GM21381 (cell line): ENCODE measurements around the gene CBFA2T2.
"Not testable (repeated sequence)": the region's sequence is repeated elsewhere in the genome, so short reads cannot be mapped to it uniquely, and the experiment has no call there.

Experiments used
- ATAC-seq: cut with Tn5 transposase; IDR thresholded peaks from one replicate; pipeline ENCODE4 v1.9.1; 2021; ENCODE audit warnings: mild to moderate bottlenecking, moderate library complexity; ENCODE audit not compliant: unreplicated experiment

Gene CBFA2T2

DNA sequence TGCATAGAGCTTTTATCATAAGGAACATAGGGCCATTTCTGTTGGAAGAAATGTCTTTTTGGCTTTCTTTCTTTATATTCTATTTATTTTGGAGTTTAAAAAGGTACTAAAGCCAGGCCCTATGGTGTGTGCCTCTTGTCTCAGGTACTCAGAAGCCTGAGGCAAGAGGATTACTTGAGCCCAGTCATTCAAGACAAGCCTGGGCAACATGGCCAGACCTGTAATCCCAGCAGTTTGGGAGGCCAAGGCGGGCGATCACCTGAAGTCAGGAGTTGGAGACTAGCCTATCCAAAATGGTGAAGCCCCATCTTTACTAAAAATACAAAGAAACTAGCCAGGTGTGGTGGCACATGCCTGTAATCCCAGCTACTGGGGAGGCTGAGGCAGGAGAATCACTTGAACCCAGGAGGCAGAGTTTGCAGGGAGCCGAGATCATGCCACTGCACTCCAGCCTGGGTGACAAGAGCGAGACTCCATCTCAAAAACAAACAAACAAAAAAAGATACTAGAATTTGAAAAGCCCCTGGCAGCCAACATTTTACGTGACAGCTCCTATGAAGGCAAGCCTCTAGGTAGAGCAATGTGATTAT is 80.0 kb downstream of the CBFA2T2 start:
- ATAC-seq, result no peak

DNA sequence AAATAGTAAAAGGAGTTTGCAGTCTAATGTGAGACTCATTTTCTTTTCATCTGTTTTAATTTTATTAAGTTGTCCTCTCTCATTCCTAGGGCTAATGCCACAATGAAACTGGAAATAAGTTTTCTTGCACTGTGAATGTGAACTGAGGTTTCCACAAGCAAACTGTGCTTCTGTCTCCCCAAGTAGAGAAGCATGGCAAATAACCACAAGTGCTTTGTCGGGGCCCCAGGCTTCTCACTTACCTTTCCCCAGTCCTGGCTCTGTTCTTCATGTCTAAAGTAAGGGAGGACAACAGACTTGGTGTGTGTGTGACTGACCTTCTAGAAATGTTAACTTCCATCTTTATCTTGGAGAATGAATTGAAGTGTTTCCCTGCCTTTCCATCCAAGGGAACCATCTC is 80.8 kb downstream of the CBFA2T2 start:
- ATAC-seq, result no peak

DNA sequence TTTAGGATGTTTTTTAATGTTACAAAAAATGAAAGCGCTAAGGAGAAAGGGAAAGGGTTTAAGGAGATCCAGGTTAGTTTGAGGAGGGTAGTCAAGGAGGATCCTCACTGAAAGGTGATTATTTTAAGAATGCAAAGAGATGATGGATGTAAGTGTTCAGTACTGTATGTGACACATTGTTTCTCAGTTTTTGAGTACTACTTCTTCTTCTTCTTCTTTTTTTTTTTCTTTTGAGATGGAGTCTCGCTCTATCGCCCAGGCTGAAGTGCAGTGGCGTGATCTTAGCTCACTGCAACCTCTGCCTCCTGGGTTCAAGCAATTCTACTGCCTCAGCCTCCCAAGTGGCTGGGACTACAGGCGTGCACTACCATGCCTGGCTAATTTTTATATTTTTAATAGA is 83.4 kb downstream of the CBFA2T2 start:
- ATAC-seq, result not testable (repeated sequence)

DNA sequence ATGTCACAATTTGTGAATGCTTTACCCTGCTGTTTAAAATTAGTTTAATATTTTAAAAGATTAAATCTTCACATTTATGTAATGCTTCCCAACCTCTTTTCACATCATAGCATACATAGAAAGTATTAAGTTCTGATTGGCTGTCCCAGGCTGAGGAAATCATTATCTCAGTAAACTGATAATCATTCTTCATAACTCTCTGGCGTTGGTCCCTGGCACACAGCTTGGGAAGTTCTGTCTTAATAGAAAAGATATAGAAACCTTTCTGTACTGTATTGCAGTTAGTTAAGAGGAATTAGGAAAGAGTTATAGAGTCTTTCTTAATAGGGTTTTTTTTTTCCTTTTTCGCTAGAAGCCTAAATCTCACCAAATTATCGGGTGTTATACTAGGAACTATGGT is 85.4 kb downstream of the CBFA2T2 start:
- ATAC-seq, result no peak

DNA sequence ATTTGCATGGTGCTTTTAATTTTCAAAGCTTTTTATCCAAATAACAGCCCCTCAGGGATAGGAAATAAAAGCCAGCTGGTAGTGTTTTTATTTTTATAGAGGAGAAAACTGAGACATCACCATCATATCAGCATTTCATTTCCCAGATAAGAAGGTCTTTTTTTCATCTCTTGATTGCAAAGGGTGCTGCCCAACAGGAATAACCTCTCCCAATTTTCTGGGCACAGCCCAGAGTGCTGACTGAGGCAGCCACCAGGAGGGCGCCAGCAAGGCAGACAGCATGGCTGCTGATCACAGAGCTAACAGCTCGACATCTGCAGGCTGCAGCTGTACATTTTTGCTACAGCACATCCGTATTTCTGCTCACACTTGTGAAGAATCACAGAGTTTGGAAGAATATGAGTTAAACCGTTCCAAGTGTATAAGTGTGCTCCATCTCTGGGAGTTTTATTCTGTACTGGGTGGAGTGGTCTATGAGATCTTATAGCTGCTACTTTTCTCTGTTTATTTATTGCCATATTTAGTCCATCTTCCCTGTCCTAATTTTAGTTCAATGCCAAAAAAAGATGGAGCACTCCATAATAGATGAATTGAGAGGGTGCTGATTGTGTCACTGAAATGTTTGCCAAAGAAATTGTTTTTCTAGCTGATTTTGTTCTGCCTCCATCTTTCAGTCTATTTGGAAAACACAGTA is 86.7 kb downstream of the CBFA2T2 start:
- no peak for ATAC-seq

DNA sequence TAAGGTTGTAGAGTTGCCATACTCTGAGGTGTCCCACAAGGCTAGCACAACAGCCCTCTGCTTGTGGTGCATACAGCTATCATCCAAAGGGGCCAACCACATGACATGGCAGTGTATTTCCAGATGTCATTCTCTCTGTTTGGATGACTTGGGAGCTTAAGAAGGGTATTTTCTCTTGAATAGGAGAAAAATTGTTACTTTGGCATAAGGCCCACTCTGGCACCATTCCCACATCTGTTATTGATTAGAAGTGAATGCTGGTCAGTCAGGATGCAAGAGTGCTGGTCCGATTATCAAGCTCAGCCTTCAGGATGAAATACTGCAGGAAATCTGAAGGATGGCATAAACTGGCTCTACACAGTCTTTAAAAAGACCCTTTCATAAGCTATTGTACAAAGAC is 88.6 kb downstream of the CBFA2T2 start:
- no peak for ATAC-seq

DNA sequence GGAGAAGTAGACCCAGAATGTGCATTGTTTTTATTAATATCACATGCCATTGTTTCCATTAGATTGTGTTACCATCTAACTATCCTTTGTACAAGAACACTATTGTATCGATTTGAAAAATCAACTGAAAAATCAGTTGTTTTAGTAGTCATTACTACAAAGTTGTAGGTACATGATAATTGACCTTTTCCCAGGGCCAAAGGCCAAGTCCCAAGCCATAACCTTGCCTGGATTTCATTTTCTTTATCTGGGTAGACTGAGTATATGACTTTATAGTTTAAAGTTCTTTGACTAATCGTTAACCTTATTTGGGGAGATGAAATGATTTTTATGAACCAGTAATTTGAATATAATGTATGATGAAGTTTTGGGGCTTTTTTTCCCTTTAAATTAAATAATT is 93.2 kb downstream of the CBFA2T2 start:
- ATAC-seq, result no peak

DNA sequence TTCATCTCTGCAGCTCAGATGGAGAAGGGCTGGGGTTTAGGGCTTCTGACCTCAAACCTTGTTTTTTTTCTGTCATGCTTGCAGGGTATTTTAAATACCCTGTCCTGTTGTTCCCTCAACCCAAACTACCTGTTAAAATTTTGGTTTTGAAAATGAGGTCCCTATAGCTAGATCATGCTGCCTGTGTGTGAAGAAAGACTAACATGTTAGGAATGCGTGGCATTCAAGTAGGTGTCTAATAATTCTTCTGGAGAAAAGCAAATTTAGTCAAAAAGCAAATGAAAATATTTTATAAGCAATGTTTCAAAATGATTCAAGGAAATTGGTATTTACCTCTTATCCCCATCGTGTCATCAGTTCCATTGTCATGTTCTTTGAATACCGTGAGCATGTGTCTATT is 95.1 kb downstream of the CBFA2T2 start:
- no peak for ATAC-seq

DNA sequence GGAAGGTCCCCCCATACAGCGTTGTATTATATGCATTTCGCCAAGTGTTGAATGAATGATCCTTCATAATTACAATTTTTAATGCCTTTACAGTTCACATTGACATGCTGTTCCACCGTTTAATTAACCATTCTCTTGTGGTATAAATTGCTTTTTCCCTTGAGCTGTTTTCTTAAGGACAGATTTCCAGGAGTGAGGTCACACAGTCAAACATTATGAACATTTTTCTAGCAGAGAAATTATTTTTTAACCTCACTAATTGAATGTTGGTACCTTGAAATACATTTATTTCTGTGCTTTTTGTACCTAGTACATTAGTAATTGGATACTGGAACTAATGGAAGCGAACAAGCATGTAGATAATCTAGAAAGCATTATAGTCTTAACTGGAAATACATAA is 95.5 kb downstream of the CBFA2T2 start:
- no peak for ATAC-seq

DNA sequence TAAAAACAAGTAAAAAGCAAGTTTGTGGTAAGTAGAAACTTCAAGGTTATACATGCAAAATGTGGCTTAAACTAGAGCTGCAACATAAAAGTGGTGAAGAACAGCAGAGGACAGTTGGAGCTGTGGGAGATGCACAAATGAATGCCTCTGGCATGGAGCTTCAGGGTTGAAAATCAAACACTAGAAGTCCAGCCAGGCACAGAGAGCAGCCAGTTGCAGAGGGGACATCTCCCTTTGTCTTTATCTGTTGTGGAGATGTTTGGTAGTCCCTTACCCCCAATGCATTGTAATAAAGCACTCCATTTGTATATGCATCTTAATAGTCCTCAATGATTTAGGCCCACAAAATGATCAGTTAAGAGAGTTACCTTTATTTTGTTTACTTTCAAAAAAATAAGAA is 99.2 kb downstream of the CBFA2T2 start:
- no peak for ATAC-seq

DNA sequence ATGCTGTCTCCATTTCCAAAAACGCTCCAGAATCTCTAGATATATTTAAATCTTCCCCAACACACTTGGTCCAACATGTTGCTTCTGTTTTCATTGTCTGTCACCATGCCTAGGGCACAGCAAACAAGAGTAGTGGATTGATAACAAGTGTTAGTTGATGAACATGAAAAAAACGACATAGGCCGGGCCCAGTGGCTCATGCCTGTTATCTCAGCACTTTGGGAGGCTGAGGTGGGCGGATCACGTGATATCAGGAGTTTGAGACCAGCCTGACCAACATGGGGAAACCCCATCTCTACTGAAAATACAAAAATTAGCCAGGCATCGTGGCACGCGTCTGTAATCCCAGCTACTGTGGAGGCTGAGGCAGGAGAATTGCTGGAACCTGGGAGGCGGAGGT is 102.0 kb downstream of the CBFA2T2 start:
- not testable (repeated sequence) for ATAC-seq

DNA sequence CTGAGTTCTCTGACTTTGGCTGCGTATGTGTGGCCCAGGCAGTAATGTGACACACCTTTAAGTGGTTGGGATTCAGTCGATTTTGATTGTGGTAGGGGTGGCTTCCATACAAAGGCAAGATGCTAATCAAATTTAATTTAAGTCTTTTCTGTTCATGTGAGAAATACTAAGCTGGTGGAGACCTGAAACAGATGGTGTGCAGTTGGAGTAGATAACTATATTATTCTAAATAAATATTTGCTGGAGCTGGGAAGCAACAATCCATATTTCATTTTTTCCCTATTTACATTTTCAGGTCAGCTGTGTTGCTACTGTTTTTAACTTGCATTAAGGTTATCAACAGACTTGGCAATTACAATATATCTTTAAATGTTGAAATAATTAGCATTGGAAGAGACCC is 104.8 kb downstream of the CBFA2T2 start:
- ATAC-seq, result no peak

DNA sequence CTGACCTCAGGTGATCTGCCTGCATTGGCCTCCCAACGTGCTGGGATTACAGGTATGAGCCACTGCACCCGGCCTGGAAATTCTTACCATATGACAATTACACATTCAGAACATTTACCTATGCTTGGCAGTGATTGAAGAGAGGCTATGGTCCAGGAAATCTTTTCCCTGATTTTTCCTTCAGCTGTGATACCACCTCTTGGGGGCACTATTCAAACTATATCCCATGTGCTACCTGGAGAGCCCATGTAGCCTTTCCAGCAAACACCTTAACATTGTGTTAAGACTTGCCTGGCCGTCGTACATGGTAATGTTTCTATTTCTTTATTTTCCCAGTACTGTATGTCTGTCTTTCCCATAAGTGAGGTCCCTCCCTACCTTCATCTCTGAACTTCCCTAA is 110.5 kb downstream of the CBFA2T2 start:
- ATAC-seq, result no peak

DNA sequence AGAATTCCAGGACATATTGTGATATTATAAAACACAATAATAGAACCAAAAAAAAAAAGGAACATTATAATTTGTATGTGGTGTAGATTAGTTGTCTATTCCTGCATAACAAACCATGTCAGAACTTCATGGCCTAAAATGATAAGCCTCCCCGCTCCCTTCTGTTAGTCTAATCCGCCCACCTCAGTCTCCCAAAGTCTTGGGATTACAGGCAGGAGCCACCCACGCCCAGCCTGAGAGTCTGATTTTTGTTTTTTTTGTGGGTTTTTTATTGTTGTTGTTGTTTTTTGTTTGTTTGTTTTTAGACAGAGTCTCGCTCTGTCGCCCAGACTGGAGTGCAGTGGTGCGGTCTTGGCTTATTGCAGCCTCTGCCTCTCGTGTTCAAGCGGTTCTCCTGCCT is 111.1 kb downstream of the CBFA2T2 start:
- no peak for ATAC-seq

DNA sequence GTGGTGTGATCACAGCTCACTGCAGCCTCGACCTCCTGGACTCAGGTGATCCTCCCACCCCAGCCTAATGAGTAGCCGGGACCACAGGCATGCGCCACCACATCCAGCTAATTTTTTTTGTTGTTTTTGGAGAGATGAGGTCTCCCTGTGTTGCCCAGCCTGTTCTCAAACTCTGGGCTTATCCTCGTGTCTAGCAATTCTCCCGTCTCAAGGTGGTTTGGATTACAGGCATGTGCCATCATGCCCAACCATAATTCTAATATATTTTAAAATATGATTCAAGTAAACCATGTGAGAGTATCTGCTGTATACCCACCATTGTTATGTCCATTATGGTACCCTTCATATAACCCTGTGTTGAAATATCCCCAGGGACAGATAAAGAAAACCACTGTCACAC is 112.0 kb downstream of the CBFA2T2 start:
- ATAC-seq, result no peak

DNA sequence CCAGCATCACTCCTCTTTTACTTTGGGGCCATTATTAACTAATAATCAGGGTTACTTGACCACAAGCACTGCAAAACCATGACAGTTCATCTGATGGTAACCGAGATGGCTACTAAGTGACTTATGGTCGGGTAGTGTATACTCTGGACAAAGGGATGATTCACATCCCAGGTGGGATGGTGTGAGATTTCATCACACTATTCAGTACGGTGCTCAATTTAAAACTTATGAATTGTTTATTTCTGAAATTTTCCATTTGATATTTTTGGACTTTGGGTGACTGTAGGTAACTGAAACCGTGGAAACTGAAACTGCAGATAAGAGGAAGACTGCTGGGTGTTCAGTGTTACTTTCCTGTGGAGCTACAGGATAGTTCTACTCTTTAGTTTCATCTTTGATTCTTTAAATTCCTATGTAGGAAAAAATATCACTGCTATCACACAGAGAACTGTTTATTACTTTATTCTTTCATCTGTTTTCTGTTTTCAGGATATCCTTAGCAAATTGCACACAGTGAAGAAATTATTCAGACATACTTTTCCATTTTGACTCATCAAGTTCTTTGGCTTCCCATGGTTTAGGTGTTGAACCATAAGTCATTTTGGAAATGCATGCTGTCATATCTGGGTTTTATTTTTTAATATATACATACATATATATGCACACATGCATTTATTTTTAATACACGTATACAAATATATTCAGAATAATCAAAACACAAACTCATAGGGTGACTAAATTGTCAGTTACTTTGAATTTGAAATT is 113.1 kb downstream of the CBFA2T2 start:
- ATAC-seq, result no peak

DNA sequence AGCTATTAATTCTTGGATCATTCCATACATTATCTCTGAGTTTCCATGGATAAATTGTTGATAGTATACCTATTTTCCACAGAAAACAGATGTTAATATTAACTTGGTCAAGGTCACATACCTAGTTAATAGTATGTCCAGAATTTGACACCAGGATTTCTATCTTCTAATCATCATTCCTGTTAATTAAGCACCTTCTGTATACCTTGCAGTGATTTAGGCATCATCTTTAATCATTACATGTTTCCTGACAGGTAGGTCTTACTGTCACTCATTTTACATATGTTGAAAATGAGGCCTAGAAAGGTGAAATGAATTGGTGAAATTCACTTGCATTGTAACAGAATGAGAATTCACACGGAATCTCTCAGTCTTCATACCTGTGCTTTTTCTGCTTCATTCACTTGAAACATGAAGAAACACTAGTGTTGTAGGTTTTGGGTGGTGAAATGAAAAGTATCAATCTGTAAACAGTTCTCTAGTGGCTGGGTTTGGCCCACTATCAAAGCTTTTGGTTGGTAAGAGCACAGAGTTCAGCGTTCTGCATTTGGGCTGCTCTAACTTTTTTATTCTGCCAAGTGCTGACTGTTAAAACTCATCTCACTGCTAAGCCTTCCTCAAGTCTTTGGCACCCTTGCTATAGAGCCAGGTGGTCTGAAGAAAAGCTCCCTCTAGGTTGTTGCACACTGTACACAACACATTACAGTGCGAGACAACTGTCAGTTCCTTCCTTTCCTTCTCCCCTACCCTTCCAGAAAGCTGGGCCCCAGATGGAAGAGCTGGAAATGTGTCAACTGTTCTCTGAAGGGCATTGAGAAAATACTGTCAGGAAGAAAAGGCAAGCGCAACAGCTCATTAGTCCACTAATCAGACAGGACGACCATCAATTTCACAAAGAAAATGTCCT is 114.4 kb downstream of the CBFA2T2 start:
- no peak for ATAC-seq

DNA sequence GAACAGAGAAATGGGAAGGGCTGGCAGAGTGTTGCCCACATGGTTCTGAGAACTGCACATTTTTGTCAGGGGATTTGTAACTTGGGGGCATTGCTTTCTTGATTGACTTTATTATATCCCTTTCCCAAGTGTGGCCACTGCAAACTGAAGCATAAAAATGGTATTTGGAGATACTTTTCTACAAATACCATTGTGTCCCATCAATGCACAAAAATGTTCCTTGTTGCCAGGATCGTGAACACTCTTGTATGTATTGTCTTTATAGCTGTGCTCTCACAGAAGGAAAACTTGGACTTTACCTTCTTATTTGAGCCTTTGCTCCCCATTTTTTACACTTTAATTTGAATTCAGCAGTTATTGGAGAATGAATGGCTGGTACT is 115.1 kb downstream of the CBFA2T2 start:
- no peak for ATAC-seq

DNA sequence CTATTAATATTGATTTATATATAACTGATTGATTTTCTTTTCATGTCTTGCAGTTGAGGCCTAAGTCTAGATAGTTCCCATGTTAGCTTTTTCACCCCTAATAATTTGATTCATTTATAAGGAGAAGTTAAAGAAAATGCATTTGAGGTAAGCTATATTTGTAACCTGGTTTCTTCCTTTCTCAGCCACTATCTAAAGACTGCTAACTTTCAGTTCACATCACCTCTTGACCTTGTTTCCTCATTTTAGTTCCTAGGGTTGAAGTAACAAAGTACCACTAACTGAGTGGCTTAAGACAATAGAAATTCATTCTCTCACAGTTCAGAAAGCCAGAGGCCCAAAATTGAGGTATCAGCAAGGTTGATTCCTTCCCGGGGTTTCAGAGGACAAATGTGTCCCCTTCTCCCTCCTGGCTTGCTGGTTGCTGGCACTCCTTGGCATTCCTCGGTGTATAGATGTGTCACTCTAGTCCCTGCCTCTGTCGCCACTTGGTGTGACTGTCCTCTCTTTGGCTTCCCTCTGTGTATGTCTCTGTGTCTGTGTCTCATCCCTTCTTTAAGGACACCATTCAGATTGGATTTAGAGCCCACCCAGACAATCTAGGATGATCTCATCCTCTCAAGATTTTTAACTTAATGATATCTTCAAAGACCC is 116.3 kb downstream of the CBFA2T2 start:
- ATAC-seq, result peak; percentile 59

DNA sequence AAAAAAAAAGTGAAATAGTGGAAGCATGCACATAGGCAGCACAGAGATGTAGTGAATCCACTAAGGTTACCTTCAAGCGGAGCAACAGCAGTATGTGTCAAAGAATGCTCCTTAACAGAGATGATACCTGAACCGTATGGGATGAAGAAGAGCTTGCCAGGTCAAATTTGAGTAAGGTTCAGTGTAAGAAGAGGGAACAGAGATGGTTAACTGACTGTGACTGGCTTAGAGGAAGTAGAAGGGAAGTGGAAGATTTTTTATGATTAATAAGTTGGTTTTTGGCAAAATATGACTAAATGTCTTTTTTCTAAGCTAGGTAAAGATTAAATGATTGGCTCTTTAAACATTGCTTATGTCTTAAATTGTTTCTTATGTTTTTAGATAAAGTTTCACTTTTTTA is 119.6 kb downstream of the CBFA2T2 start:
- no peak for ATAC-seq

DNA sequence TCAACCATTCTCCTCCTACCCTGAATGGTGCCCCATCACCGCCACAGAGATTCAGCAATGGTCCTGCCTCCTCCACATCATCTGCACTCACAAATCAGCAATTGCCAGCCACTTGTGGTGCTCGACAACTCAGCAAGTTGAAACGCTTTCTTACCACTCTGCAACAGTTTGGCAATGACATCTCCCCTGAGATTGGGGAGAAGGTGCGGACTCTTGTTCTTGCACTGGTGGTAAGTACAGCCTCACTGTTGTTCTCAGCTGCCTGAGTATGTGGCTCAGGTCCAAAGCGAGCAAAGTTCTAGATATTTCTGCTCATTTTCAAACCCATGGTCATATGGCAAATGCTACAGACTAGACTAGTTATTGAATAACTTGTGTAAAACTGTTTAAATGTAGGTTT is 121.2 kb downstream of the CBFA2T2 start:
- no peak for ATAC-seq
